Cardiac septum (tissue), 1 donor: ENCODE results near the gene NACC2. TPM values are rescaled to one million over a fixed set of nuclear protein-coding genes. Genes with fewer than 3 reads are reported as not detected.
"Not testable (repeated sequence)": the region's sequence is repeated elsewhere in the genome, so short reads cannot be mapped to it uniquely, and the experiment has no call there.

ENCODE experiments used
- DNase-seq: peaks from one replicate; pipeline ENCODE4 v3.0.0-alpha.2; 2020; ENCODE audit warnings: low spot score
- intact Hi-C: fragments of 100-400 bp; cut with DNase I; formaldehyde crosslinking; loops from one replicate; pipeline ENCODE4 v1.14.0; 2022
- total RNA-seq: library from RNA; stranded (reverse); fragmentation: NEBNext Ultra II Directional; extraction: Animal tissue kit (Norgen Biotek cat#: 25700); gene quantifications from one replicate; pipeline ENCODE4 v1.2.1, GENCODE V29; 2021
- donor health status: DM: no; HTN: no; CAD: no.

The NACC2 gene
- total RNA-seq, 1 donor from 2014 or later, result 57.8 TPM

DNA sequence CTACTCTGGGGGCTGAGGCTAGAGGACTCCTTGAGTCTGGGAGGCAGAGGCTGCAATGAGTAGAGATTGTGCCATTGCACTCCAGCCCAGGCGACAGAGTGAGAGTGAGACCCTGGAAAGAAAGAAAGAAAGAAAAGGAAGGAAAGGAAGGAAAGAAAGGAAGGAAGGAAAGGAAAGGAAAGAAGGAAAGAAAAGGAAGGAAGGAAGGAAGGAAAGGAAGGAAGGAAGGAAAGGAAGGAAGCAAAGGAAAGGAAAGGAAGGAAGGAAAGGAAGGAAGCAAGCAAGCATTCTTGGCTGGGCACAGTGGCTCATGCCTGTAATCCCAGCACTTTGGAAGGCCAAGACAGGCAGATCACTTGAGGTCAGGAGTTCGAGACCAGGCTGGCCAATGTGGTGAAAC is 54.2 kb downstream of the NACC2 start:
- intact Hi-C loops, DNase-seq: not testable (repeated sequence)

GRCh38 chr9:136039488-136039887 is 55.6 kb downstream of the NACC2 start:
- intact Hi-C loops, result no loop called here
- no peak for DNase-seq

DNA sequence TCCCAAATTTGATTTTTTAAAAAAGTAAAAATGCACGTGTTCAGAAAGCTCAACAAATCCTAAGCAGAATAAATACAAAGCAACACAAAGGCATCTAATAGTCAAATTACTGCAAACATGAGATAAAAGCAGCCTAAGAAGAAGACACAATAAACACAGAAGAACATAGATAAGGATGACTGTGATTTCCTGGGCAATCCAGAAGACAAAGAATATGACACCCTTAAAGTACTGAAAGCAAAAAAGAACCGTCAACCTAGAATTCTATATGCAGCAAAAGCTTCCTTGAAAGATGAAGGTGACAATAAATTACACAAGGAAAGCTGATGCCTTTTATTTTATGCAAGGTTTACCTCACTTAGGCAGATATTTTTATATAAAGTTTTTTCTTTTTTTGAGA is 58.2 kb downstream of the NACC2 start:
- intact Hi-C loops, result no loop called here
- DNase-seq, result no peak

DNA sequence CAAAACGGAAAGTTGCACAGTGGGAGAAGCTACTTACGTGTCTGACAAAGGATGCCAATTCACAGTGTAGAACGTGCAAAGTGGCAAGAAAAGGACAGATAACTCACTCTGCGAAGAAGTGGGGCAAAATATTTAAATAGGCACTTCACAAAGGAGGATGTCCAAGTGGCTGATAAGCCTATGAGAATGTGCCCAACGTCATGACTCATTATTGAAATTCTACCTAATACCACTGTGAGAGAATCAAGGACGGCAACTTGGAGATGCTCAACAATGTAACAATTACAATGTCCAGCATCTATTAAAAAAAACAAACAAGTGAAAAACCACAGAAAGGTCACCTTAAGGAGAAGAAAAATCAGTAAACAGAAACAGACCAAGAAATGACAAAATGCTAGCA is 59.0 kb downstream of the NACC2 start:
- intact Hi-C loops, result no loop called here
- no peak for DNase-seq

GRCh38 chr9:136031741-136032730 is 63.1 kb downstream of the NACC2 start:
- intact Hi-C loops, result no loop called here
- peak; percentile 51 for DNase-seq

DNA sequence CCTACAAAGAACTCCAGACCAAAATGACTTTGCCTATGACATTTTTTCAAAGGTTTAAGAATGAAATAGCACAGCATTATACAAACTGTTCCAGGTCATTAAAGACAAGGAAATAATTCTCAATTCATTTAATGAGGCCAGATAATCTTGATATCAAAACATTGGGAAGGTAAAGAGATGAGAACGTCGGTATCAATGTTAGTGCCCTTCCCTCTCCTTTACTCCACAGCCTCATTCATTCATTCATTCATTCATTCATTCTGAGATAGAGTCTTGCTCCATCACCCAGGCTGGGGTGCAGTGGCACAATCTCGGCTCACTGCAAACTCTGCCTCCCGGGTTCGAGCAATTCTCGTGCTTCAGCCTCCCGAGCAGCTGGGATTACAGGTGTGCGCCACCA is 64.0 kb downstream of the NACC2 start:
- intact Hi-C loops, result no loop called here

GRCh38 chr9:136029556-136029955 is 65.5 kb downstream of the NACC2 start:
- DNase-seq, result peak; percentile 53
- intact Hi-C loops, result no loop called here

More for the DNA sequence above, 64.0 kb downstream of the NACC2 start:
- DNase-seq, result no peak

GRCh38 chr9:136028760-136029470 is 66.2 kb downstream of the NACC2 start:
- intact Hi-C loops, result no loop called here
- peak; percentile 67 for DNase-seq

DNA sequence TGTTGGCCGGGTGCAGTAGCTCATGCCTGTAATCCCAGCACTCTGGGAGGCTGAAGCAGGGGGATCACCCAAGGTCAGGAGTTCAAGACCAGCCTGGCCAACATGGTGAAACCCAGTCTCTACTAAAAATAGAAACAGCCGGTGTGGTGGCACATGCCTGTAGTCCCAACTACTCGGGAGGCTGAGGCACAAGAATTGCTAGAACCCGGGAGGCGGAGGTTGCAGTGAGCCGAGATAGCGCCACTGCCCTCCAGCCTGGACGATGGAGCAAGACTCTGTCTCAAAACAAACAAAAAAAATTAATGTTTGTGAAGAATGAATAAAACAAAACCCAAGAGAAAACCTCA is 68.2 kb downstream of the NACC2 start:
- intact Hi-C loops, result not testable (repeated sequence)
- DNase-seq, result peak; percentile 68

DNA sequence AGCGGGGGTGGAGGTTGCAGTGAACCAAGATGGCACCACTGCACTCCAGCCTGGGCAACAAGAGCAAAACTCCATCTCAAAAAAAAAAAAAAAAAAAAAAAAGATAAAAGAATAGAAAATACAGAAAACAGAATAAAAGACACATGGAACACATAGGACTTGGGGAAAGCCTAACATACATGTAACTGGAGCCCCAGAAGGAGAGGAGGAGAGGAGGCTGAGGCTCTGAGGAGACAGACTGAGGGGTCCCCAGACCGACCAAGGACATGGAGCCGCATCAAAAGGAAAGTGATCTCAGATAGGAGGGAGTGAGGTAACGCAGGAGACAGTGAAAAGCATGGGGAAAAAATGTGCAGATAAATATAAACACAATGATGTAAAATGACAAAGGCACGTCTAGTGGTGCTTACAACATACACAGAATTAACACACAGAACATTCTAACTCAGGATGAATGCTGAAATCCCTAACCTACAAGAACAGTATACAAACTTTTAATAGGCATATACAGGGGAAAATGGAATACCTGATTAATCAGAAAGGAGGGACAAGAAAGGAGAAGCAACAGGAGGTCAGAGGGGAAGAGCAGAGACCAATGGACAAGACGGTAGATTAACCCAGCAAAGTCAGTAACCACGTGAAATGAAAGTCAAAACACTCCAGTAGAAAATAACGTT is 68.7 kb downstream of the NACC2 start:
- intact Hi-C loops, result no loop called here

GRCh38 chr9:136025481-136025880 is 69.6 kb downstream of the NACC2 start:
- no peak for DNase-seq
- intact Hi-C loops, result no loop called here

More for the DNA sequence above, 68.7 kb downstream of the NACC2 start:
- DNase-seq, result no peak

- peak; percentile 47 for DNase-seq
- intact Hi-C loops, result no loop called here
Measured at GRCh38 chr9:136024696-136025316, 70.3 kb downstream of the NACC2 start.

GRCh38 chr9:136024286-136024685 is 70.8 kb downstream of the NACC2 start:
- intact Hi-C loops, result no loop called here
- no peak for DNase-seq

DNA sequence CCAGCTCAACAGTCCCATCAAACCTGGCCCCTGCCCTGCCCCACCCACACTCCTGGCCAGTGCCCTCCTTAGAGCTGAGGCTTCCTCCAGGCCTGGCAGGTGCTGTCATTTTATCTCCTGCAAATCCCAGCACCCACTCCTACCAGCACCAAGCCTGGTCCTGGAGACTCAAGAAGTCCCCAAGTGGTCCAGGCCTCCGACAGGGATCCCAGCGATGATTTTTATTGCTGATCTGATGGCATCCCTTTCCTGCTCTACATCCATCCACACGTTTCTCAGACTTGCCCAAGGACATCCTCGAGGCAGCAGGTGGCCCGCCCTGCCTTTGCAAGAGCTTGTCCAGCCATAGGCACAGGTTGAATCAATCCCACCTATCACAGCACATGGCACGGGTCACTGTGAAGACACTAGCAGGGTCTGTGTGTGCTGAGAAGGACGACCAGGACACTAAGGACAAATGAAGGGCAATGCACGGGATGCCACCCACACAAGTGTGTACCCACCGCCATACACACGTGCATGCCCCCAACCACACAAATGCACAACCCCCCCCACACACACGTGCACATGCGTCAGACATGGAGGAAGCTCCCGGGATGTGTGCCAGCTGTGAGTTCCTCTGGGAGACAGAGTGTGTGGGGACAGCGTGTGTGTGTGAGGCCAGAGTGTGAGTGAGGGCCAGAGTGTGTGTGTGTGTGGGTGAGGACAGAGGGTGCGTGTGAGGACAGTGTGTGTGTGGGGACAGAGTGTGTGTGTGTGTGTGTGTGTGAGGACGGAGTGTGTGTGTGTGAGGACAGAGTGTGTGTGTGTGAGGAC is 71.5 kb downstream of the NACC2 start:
- intact Hi-C loops, result no loop called here
- peak; percentile 77 for DNase-seq

DNA sequence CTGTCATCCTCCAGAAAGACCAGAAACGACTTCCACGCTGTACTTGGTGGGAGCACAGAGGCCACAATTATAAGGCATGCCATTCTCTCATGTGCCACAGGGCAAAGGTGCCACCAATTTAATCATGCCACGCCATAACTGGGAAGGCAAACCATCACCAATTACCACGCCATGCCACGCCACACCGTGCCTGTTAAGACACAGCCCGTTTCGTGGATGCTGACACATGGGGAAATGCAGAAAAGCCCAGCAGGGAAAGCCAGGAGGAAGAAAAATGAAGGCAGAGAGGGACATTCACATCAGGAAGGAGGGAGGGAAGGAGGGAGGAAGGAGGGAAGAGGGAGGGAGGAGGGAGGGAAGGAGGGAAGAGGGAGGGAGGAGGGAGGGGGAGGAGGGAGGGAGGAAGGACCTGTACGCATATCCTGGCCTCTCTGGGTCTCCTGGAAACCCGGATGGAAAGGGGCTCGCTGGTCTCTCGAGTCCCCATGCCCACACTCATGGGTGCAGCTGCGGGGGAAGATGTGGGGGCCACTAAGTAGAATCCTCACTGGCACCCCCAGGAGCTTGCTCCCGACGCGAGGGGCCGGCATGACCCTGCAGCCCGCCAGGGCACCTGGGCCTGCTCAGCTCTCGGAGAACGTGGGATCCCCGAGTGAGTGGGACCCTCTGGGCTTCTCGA is 72.2 kb downstream of the NACC2 start:
- intact Hi-C loops, result no loop called here
- peak; percentile 27 for DNase-seq

DNA sequence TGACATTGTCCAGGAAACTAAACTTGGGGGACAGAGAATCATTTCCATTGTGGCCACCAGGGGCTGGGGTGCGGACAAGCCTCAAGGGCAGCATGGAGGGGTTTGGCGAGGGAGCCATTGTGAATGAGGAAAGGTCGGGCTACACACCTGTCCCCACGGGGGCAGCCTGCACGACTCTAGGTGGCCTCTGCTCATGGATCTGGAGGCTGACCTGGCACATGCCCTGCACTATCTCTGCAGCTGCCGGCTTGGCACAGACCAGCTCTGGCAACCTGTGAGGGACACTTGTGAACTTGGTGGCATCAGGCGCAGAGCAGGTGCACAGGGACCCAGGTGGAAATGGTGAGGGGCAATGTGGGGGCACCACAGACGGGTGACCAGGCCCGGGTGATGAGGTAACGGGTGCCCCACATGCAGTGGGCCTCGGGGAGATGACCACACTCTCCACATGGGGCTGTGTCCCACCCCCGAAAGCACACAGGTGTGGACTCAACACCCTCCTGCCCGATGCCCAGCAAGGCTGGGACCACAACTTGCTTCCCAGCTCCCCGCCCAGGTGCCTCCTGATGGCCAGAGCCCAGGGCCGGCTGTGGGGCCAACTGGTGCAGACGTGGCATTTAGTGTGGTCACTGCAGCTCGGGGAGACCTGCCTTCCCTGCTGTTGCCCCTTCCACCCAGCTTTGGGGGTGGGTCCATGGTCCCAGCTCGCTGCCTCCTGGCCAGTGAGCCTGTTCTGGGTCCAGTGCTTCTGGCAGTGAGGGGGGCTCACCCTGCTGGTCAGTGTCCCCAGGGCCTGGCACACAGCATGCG is 73.0 kb downstream of the NACC2 start:
- intact Hi-C loops, result no loop called here
- peak; percentile 73 for DNase-seq

GRCh38 chr9:136021171-136021871 is 73.8 kb downstream of the NACC2 start:
- DNase-seq, result peak; percentile 31

More at GRCh38 chr9:136021171-136021871, 73.8 kb downstream of the NACC2 start:
- intact Hi-C loops, result no loop called here
